K562 (cell line): ENCODE results near the gene GPR162. TPM values are rescaled to one million over a fixed set of nuclear protein-coding genes. Genes with fewer than 3 reads are reported as not detected.
A peak's percentile ranks its signal among the peaks of the same experiment; 100 is the strongest.

Experiments
- BACH1 ChIP-seq: fragments of 200-800 bp; sonication (Bioruptor generic); IDR thresholded peaks from 2 replicates; pipeline ENCODE4 v1.6.1; 2016; ENCODE audit warnings: missing genetic modification characterization, missing compliant biosample characterization
- EWSR1 ChIP-seq: fragments of 450-650 bp; IDR thresholded peaks from 2 replicates; pipeline ENCODE4 v1.6.1; 2018; ENCODE audit warnings: borderline replicate concordance, mild to moderate bottlenecking, low read depth, moderate library complexity; ENCODE audit not compliant: partially characterized antibody
- MAFK ChIP-seq: IDR thresholded peaks from 2 replicates; pipeline ENCODE4 v1.6.1; 2011; ENCODE audit warnings: low read length, improper control_type of control experiment
- MYBL2 ChIP-seq, 2 experiments: fragments of 450-650 bp in 1 of 2; sonication (generic) in 1 of 2; formaldehyde crosslinking in 1 of 2; IDR thresholded peaks; 2 replicates each; pipeline versions ENCODE4 v1.6.1 to v1.8.1; 2017 to 2022; ENCODE audit warnings: borderline replicate concordance in 1 of 2, inconsistent platforms in 1 of 2, low read depth in 1 of 2, mild to moderate bottlenecking in 1 of 2, missing genetic modification reagents in 1 of 2, moderate library complexity in 1 of 2
- NONO ChIP-seq, 2 experiments: fragments of 200-400 bp in 1 of 2; fragments of 450-650 bp in 1 of 2; formaldehyde crosslinking in 1 of 2; IDR thresholded peaks; 2 replicates each; pipeline ENCODE4 v1.6.1; 2017; ENCODE audit warnings: low read depth in 2 of 2, mild to moderate bottlenecking in 2 of 2, moderate library complexity in 2 of 2, low read length in 1 of 2
- NR0B1 ChIP-seq: fragments of 450-650 bp; IDR thresholded peaks from one replicate; pipeline ENCODE4 v1.6.1; 2018; ENCODE audit warnings: mild to moderate bottlenecking, moderate library complexity; ENCODE audit not compliant: partially characterized antibody
- PBX2 ChIP-seq, 2 experiments: IDR thresholded peaks in 1 of 2; conservative IDR thresholded peaks in 1 of 2; 2 replicates each; pipeline ENCODE4 v1.6.1; 2016; ENCODE audit warnings: low read depth in 2 of 2, mild to moderate bottlenecking in 1 of 2, missing compliant biosample characterization in 1 of 2, missing genetic modification characterization in 1 of 2, moderate library complexity in 1 of 2
- POU5F1 ChIP-seq: fragments of 150-350 bp; IDR thresholded peaks from 2 replicates; pipeline ENCODE4 v1.6.1; 2014; ENCODE audit warnings: borderline replicate concordance, low read length, low read depth, mild to moderate bottlenecking; ENCODE audit not compliant: partially characterized antibody
- RBM22 ChIP-seq: fragments of 200-400 bp; formaldehyde crosslinking; IDR thresholded peaks from 2 replicates; pipeline ENCODE4 v1.6.1; 2018; ENCODE audit warnings: low read length, low read depth; ENCODE audit not compliant: poor library complexity, severe bottlenecking
- TFAP4 ChIP-seq: sonication (generic); formaldehyde crosslinking; IDR thresholded peaks from 2 replicates; pipeline ENCODE4 v1.8.0; 2022; ENCODE audit warnings: missing genetic modification reagents, mild to moderate bottlenecking, moderate library complexity, borderline replicate concordance
- ZC3H8 ChIP-seq: fragments of 450-650 bp; IDR thresholded peaks from 2 replicates; pipeline ENCODE4 v1.6.1; 2017
- ZFPM2 ChIP-seq: fragments of 250-450 bp; sonication (Bioruptor Pico); IDR thresholded peaks from 2 replicates; pipeline ENCODE4 v1.5.1; 2022; ENCODE audit warnings: mild to moderate bottlenecking
- ZNF143 ChIP-seq: sonication (generic); formaldehyde crosslinking; IDR thresholded peaks from 2 replicates; pipeline ENCODE4 v1.9.0; 2022; ENCODE audit warnings: mild to moderate bottlenecking, missing genetic modification reagents
- ZNF644 ChIP-seq: fragments of 200-800 bp; sonication (Bioruptor generic); IDR thresholded peaks from 2 replicates; pipeline ENCODE4 v1.6.1; 2016; ENCODE audit warnings: low read depth, missing genetic modification characterization, missing compliant biosample characterization
- polyA plus RNA-seq, 8 experiments: library from polyadenylated mRNA; depleted of rRNA in 4 of 8; stranded (reverse) in 5 of 8; unstranded in 3 of 8; fragments of >200 nt; fragmentation: Nextera tagmentation in 2 of 8; fragmentation: Illumina TruSeq in 1 of 8; extraction: Ambion mirVana in 2 of 8; extraction: Trizol in 1 of 8; gene quantifications; 2 replicates each; pipeline versions ENCODE4 v1.2.1 to v1.2.3, GENCODE V29; 2011 to 2014; ENCODE audit warnings: inconsistent platforms in 1 of 8, missing spikeins in 1 of 8
- total RNA-seq, 7 experiments: library from RNA; depleted of rRNA in 6 of 7; stranded (reverse); fragments of >200 nt in 6 of 7; fragmentation: Illumina TruSeq in 2 of 7; extraction: Trizol in 2 of 7; gene quantifications; 2 replicates each; pipeline versions ENCODE4 v1.2.1 to v1.2.3, GENCODE V29; 2011 to 2021; ENCODE audit warnings: low replicate concordance in 1 of 7
- TF ChIP-seq, protein P1 (sequence below): sonication (generic); formaldehyde crosslinking; IDR thresholded peaks from 2 replicates; pipeline ENCODE4 v1.8.1; 2023; ENCODE audit warnings: mild to moderate bottlenecking, missing genetic modification reagents
- TF ChIP-seq, protein P2 (sequence below), 3 experiments: IDR thresholded peaks in 2 of 3; conservative IDR thresholded peaks in 1 of 3; 2 replicates each; pipeline ENCODE4 v1.5.1; 2011 to 2012; ENCODE audit warnings: low read length in 3 of 3, mild to moderate bottlenecking in 3 of 3, control low read depth in 2 of 3, improper control_type of control experiment in 1 of 3, inconsistent platforms in 1 of 3, low read depth in 1 of 3, mixed read lengths in 1 of 3, moderate library complexity in 1 of 3; ENCODE audit not compliant: insufficient read depth in 2 of 3

Gene GPR162
- total and polyA plus RNA-seq, 9 of the 15 experiments (the other 6 are each of a cell fraction or from before 2014, with no cell fraction given), result 0.65 to 1.8 (median 1.1) TPM; not detected in 2

DNA sequence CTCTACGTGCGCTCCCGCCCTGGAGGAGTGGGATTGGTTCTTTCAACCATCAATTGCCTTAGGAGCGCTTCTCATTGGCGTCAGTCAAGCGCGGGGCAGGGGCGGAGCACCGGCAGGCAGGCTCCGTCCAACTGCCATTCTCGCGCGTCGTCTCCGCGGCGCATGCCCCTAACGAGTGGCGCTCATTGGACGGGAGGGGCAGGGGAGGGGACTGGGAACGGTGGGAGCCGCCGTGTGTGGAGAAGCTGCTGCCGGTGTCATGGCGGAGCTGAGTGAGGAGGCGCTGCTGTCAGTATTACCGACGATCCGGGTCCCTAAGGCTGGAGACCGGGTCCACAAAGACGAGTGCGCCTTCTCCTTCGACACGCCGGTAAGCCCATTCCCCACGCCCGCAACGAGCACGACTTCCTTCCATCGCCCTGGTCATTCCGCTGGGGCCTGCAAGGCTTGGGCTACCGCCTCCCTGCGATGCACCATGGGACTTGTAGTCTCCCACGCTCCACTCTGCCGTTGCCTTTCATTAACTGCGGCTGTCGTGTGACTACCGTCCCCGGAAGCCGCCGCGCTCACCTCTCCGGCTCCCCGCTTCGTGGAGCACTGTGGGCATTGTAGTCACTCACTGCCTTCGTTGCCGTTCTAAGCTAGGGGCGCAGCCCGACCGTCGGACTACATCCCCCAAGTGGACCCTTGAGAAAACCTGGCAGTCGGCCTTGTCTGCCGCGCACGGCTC is 30.5 kb downstream of the GPR162 start, which contains the start of gene USP5 (continued):
- TF ChIP-seq PBX2 (CRISPR knock-in tag; IDR thresholded peaks at IDR 0.05; ENCODE audit: low read depth), result peak; percentile 80
- TF ChIP-seq PBX2 (tag; conservative IDR thresholded peaks at IDR 0.05; ENCODE audit: low read depth), result peak; percentile 81
- TF ChIP-seq MAFK, result no peak
- TF ChIP-seq, protein P1, sequence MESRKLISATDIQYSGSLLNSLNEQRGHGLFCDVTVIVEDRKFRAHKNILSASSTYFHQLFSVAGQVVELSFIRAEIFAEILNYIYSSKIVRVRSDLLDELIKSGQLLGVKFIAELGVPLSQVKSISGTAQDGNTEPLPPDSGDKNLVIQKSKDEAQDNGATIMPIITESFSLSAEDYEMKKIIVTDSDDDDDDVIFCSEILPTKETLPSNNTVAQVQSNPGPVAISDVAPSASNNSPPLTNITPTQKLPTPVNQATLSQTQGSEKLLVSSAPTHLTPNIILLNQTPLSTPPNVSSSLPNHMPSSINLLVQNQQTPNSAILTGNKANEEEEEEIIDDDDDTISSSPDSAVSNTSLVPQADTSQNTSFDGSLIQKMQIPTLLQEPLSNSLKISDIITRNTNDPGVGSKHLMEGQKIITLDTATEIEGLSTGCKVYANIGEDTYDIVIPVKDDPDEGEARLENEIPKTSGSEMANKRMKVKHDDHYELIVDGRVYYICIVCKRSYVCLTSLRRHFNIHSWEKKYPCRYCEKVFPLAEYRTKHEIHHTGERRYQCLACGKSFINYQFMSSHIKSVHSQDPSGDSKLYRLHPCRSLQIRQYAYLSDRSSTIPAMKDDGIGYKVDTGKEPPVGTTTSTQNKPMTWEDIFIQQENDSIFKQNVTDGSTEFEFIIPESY (CRISPR knock-in tag), result no peak
- TF ChIP-seq ZFPM2, result 0 out of 2 replicates have a peak, but pooled peaks have one; percentile 27
- TF ChIP-seq NONO (IDR thresholded peaks at IDR 0.05; ENCODE audit: low read depth in 2 of 2, low read length in 1 of 2), result no peak
- peak; percentile 99 for TF ChIP-seq ZNF644 (tag)
- no peak for TF ChIP-seq MYBL2 (IDR thresholded peaks at IDR 0.05; ENCODE audit: low read depth)
- TF ChIP-seq MYBL2 (CRISPR knock-in tag; IDR thresholded peaks at IDR 0.05; ENCODE audit: borderline replicate concordance), result no peak
- TF ChIP-seq ZNF143 (CRISPR knock-in tag), result peak; percentile 100
- no peak for TF ChIP-seq RBM22
- TF ChIP-seq NR0B1, result no peak
- TF ChIP-seq TFAP4 (CRISPR knock-in tag), result no peak; the same call in 1 of the 2 replicates
- TF ChIP-seq EWSR1, result no peak
- TF ChIP-seq POU5F1, result peak; percentile 90
- TF ChIP-seq, protein P2, sequence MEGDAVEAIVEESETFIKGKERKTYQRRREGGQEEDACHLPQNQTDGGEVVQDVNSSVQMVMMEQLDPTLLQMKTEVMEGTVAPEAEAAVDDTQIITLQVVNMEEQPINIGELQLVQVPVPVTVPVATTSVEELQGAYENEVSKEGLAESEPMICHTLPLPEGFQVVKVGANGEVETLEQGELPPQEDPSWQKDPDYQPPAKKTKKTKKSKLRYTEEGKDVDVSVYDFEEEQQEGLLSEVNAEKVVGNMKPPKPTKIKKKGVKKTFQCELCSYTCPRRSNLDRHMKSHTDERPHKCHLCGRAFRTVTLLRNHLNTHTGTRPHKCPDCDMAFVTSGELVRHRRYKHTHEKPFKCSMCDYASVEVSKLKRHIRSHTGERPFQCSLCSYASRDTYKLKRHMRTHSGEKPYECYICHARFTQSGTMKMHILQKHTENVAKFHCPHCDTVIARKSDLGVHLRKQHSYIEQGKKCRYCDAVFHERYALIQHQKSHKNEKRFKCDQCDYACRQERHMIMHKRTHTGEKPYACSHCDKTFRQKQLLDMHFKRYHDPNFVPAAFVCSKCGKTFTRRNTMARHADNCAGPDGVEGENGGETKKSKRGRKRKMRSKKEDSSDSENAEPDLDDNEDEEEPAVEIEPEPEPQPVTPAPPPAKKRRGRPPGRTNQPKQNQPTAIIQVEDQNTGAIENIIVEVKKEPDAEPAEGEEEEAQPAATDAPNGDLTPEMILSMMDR (IDR thresholded peaks at IDR 0.05 in 2 of 3, conservative IDR thresholded peaks at IDR 0.05 in 1 of 3; ENCODE audit: insufficient read depth in 2 of 3, low read depth in 1 of 3, low read length in 3 of 3), result 0 out of 6 replicates have a peak, but pooled peaks of 1 of the 3 experiments have one; percentile 1
- TF ChIP-seq ZC3H8, result no peak
- peak; percentile 95 for TF ChIP-seq BACH1 (tag)
